Mesodermal cell (in vitro differentiated cells): Measurements from ENCODE around the gene RPTOR.

Source experiments
- H3K27ac ChIP-seq: 2 replicates; pipeline ENCODE4 v1.7.0; 2013; ENCODE audit warnings: mild to moderate bottlenecking, low read depth, low read length, moderate library complexity; ENCODE audit not compliant: severe bottlenecking
- H3K36me3 ChIP-seq: 2 replicates; pipeline ENCODE4 v1.7.1; 2013; ENCODE audit warnings: mild to moderate bottlenecking, low read length, moderate library complexity; ENCODE audit not compliant: control insufficient read depth, insufficient read depth
- H3K4me1 ChIP-seq: one replicate; pipeline ENCODE4 v1.7.1; 2013; ENCODE audit warnings: mild to moderate bottlenecking, low read length; ENCODE audit not compliant: insufficient read depth, control insufficient read depth, poor library complexity, severe bottlenecking
- H3K4me3 ChIP-seq: 2 replicates; pipeline ENCODE4 v1.7.0; 2013; ENCODE audit warnings: low read length, control low read depth, mild to moderate bottlenecking; ENCODE audit not compliant: insufficient read depth, poor library complexity, severe bottlenecking; ENCODE audit errors: extremely low read depth
- H3K9me3 ChIP-seq: 2 replicates; pipeline ENCODE4 v1.7.1; 2013; ENCODE audit warnings: mild to moderate bottlenecking, low read length, moderate library complexity; ENCODE audit not compliant: control insufficient read depth
- WGBS, 2 experiments: methylation state at CpG; one replicate each; pipeline ENCODE4 v1.1.5; 2013; ENCODE audit warnings: missing lambda C conversion rate in 2 of 2; ENCODE audit not compliant: insufficient coverage in 2 of 2; 5-methylcytosine and 5-hydroxymethylcytosine counted together

RPTOR gene

GRCh38 chr17:80671039-80671824, 126.6 kb downstream of the RPTOR start:
- peaks cover 4% of the 10 kb centered on the region for H3K36me3 ChIP-seq
- 90 to 97% methylated on average over 7 to 12 of the region's 14 CpGs for WGBS, 2 experiments
- H3K4me3 ChIP-seq: no peak overlapping the region

GRCh38 chr17:80671825-80672110, 127.1 kb downstream of the RPTOR start:
- WGBS, 2 experiments: 95 to 96% methylated on average over 3 to 4 of the region's 5 CpGs

More at GRCh38 chr17:80671039-80671824, 126.6 kb downstream of the RPTOR start:
- Histone ChIP-seq H3K27ac (no peak overlapping the region), H3K9me3 (no peaks in the 10 kb centered on the region), H3K4me1 (no peaks in the 10 kb centered on the region)

DNA sequence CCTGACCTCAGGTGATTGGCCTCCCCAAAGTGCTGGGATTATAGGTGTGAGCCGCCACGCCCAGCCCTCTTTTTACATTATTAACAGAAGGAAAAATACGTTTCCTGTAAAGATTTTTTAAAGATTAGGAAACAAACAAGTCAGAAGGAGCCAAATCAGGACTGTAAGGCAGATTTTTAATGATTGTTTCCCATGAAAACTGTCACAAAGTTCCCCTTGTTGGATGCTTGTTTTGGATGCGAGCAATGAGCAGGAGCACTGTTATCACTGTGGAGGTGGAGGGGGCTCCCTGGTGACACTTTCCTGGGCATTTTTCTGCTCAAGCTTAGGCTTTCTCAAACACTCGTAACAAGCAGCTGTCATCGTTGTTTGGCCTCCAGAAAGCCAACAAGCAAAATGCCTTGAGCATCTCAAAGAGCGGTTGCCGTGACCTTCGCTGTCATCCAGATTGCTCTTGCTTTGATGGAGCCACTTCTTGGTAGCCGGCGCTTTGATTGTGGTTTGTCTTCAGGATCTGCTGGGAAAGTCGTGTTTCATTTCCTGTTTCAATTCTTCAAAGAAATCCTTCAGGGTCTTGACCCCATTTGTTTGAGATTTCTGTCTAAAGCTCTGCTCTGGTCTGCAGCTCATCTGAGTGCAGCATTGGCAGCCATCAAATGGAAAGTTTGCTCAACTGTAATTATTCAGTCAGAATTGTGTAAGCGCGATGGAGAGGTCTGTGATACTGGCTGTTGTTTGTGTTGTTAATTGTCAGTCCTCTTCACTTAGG, 128.7 kb downstream of the RPTOR start:
- peaks cover 5% of the 10 kb centered on the region for H3K4me1 ChIP-seq
- WGBS, 2 experiments: 79 to 83% methylated on average over 10 of the region's 14 CpGs
- H3K9me3 ChIP-seq: no peaks in the 10 kb centered on the region
- H3K36me3 ChIP-seq: no peaks in the 10 kb centered on the region
- peak overlapping the region; percentile 41 for H3K27ac ChIP-seq
- no peak overlapping the region for H3K4me3 ChIP-seq

More at GRCh38 chr17:80671825-80672110, 127.1 kb downstream of the RPTOR start:
- H3K4me3 ChIP-seq: no peak overlapping the region
- H3K4me1 ChIP-seq: no peaks in the 10 kb centered on the region
- no peaks in the 10 kb centered on the region for H3K36me3 ChIP-seq
- no peaks in the 10 kb centered on the region for H3K9me3 ChIP-seq
- no peak overlapping the region for H3K27ac ChIP-seq

GRCh38 chr17:80675438-80676095, 130.9 kb downstream of the RPTOR start:
- H3K4me1 ChIP-seq: peaks cover 19% of the 10 kb centered on the region
- no peaks in the 10 kb centered on the region for H3K9me3 ChIP-seq
- no peak overlapping the region for H3K27ac ChIP-seq
- no peak overlapping the region for H3K4me3 ChIP-seq
- H3K36me3 ChIP-seq: no peaks in the 10 kb centered on the region
- 88 to 94% methylated on average over 16 to 17 of the region's 19 CpGs for WGBS, 2 experiments

- Histone ChIP-seq H3K4me1 (peaks cover 19% of the 10 kb centered on the region), H3K36me3 (no peaks in the 10 kb centered on the region), H3K4me3 (no peak overlapping the region), H3K27ac (no peak overlapping the region), H3K9me3 (no peaks in the 10 kb centered on the region)
- 92 to 94% methylated on average over 7 of the region's 7 CpGs for WGBS, 2 experiments
These were observed 131.4 kb downstream of the RPTOR start for GRCh38 chr17:80676096-80676466.

- no peak overlapping the region for H3K27ac ChIP-seq
- WGBS, 2 experiments: 95 to 100% methylated on average over 7 to 8 of the region's 9 CpGs
- H3K4me1 ChIP-seq: peaks cover 19% of the 10 kb centered on the region
- no peak overlapping the region for H3K4me3 ChIP-seq
- no peaks in the 10 kb centered on the region for H3K9me3 ChIP-seq
- H3K36me3 ChIP-seq: no peaks in the 10 kb centered on the region
These were observed 131.9 kb downstream of the RPTOR start for GRCh38 chr17:80676564-80676963.

GRCh38 chr17:80677214-80677756, 132.6 kb downstream of the RPTOR start:
- no peak overlapping the region for H3K27ac ChIP-seq
- no peaks in the 10 kb centered on the region for H3K9me3 ChIP-seq
- WGBS, 2 experiments: 94 to 95% methylated on average over 3 of the region's 3 CpGs
- H3K4me1 ChIP-seq: peaks cover 19% of the 10 kb centered on the region
- H3K36me3 ChIP-seq: no peaks in the 10 kb centered on the region
- no peak overlapping the region for H3K4me3 ChIP-seq

GRCh38 chr17:80679816-80680215, 135.2 kb downstream of the RPTOR start:
- H3K4me3 ChIP-seq: no peak overlapping the region
- H3K4me1 ChIP-seq: peaks cover 19% of the 10 kb centered on the region
- no peak overlapping the region for H3K27ac ChIP-seq
- H3K36me3 ChIP-seq: peaks cover 4% of the 10 kb centered on the region
- WGBS, 2 experiments: 88 to 92% methylated on average over 1 to 3 of the region's 3 CpGs
- no peaks in the 10 kb centered on the region for H3K9me3 ChIP-seq

- Histone ChIP-seq H3K36me3 (peaks cover 4% of the 10 kb centered on the region), H3K27ac (no peak overlapping the region), H3K9me3 (no peaks in the 10 kb centered on the region), H3K4me1 (peaks cover 19% of the 10 kb centered on the region), H3K4me3 (no peak overlapping the region)
- 98% methylated on average over 16 to 18 of the region's 18 CpGs for WGBS, 2 experiments
These were observed 136.6 kb downstream of the RPTOR start for GRCh38 chr17:80681215-80681614.

- H3K4me3 ChIP-seq: no peak overlapping the region
- H3K4me1 ChIP-seq: peaks cover 19% of the 10 kb centered on the region
- 87 to 95% methylated on average over 4 of the region's 6 CpGs for WGBS, 2 experiments
- no peak overlapping the region for H3K27ac ChIP-seq
- H3K9me3 ChIP-seq: no peaks in the 10 kb centered on the region
- H3K36me3 ChIP-seq: peaks cover 11% of the 10 kb centered on the region
These were observed 137.7 kb downstream of the RPTOR start for GRCh38 chr17:80682372-80682771.
